SK-N-MC (cell line): ENCODE data around the gene RPL15.
A peak's percentile ranks its signal among the peaks of the same experiment; 100 is the strongest.

Experiments used
- DNase-seq: peaks from one replicate; pipeline ENCODE4 v3.0.0-alpha.2; 2011; ENCODE audit warnings: low read depth, low spot score
- H3K27ac ChIP-seq: fragments of 200-600 bp; sonication (generic); 2 replicates; pipeline ENCODE4 v1.5.1; 2016; ENCODE audit warnings: mixed run types
- H3K36me3 ChIP-seq: fragments of 200-600 bp; sonication (generic); 2 replicates; pipeline ENCODE4 v1.6.1; 2017; ENCODE audit warnings: antibody characterized with exemption, low read length, mixed read lengths; ENCODE audit not compliant: insufficient read depth
- H3K4me3 ChIP-seq: fragments of 200-600 bp; sonication (generic); 2 replicates; pipeline ENCODE4 v1.5.1; 2016
- H3K9ac ChIP-seq: fragments of 200-600 bp; sonication (generic); 2 replicates; pipeline ENCODE4 v1.8.0; 2017; ENCODE audit warnings: mixed run types, mixed read lengths; ENCODE audit not compliant: insufficient read length
- H3K9me3 ChIP-seq: fragments of 200-600 bp; sonication (generic); 2 replicates; pipeline ENCODE4 v1.6.1; 2017; ENCODE audit warnings: low read depth, mild to moderate bottlenecking, antibody characterized with exemption, low read length, moderate library complexity, mixed read lengths
- EZH2 ChIP-seq: fragments of 200-600 bp; sonication (generic); IDR thresholded peaks from one replicate; pipeline ENCODE4 v1.6.1; 2017; ENCODE audit warnings: antibody characterized with exemption
- FOXP2 ChIP-seq: optimal IDR thresholded peaks from 2 replicates; pipeline ENCODE3; 2011; ENCODE audit warnings: mild to moderate bottlenecking, moderate library complexity; ENCODE audit not compliant: insufficient read depth; ENCODE audit errors: extremely low read length, control extremely low read depth
- POLR2AphosphoS5 ChIP-seq: IDR thresholded peaks from 2 replicates; pipeline ENCODE4 v1.6.1; 2012; ENCODE audit warnings: mild to moderate bottlenecking, low read depth, low read length, borderline replicate concordance

Gene RPL15

DNA sequence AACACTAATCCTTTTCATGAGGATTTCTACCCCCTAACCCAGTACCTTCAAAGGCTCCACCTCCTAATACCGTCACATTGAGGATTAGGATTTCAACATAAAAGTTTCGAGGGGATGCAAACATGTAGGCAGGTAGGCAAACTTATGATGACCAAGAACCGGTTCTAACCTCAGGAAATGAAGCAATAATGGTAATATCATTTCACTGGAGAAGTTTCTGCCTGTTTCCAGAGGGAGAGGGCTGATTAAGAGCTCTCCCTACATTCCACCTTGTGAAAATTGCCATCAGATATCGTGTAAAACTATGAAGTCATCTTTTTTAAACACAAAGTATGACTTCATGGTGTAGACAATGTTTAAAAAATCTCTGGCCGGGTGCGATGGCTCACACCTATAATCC is 31.7 kb upstream of the RPL15 start:
- H3K9me3 ChIP-seq, result no peaks in the 10 kb centered on the region
- H3K4me3 ChIP-seq, result no peak overlapping the region
- no peak overlapping the region for H3K9ac ChIP-seq
- TF ChIP-seq EZH2 (no peak), POLR2AphosphoS5 (no peak), FOXP2 (no peak)
- H3K36me3 ChIP-seq, result peaks cover 4% of the 10 kb centered on the region; the same call in 1 of the 2 replicates
- DNase-seq, result no peak
- no peak overlapping the region for H3K27ac ChIP-seq

DNA sequence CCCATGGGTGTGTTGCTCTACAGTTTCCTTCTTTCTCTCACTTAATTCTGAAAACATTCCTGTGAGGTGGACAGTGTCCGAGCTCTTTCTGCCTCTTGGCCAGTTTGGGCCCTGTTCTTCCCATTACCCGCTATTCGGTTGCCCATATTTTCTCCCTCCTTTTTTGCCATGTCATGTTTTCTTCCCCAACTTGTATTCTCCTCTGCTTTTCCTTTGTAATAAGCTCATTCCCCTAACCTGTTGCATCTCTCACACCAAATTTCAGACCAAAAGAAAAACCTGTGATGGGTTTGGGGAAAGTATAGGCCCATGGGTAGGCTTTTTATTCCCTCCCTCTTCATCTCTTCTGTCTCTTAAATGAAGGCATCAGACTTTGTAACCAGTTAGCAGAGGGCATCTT is 30.6 kb upstream of the RPL15 start:
- no peak overlapping the region for H3K9ac ChIP-seq
- TF ChIP-seq FOXP2 (no peak), POLR2AphosphoS5 (no peak)

DNA sequence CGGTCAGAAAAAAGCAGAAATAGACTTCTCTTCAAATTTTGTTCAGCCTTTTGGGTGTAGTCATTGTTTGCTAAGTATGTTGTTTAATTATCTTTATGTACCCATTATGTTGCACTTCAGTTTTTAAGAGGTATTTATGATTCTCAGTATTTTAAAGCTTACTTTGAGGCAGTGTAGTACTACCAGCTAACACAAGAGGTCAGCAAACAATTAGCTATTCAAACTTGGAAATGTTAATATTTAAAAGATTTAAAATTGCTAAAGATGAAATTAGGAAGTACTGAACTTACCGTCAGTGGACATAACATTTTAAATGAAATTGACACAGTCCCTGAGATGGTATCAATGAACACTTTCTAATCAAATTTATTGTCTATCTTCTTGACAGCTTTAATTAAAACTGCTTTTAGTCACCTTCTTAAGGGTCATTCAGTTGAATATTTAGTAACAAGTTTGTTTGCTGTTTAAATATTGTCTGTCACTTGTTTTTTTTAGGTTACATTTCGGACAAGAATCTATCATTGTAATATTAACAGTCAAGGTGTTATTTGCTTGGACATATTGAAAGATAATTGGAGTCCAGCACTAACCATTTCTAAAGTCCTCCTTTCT is 28.2 kb upstream of the RPL15 start:
- no peak for TF ChIP-seq FOXP2
- TF ChIP-seq POLR2AphosphoS5, result no peak
- no peak for TF ChIP-seq EZH2
- H3K27ac ChIP-seq, result no peak overlapping the region
- no peak overlapping the region for H3K9ac ChIP-seq
- H3K4me3 ChIP-seq, result no peak overlapping the region
- DNase-seq, result peak; percentile 20
- H3K9me3 ChIP-seq, result no peaks in the 10 kb centered on the region
- peaks cover 7% of the 10 kb centered on the region for H3K36me3 ChIP-seq

More for the DNA sequence above, 30.6 kb upstream of the RPL15 start:
- DNase-seq, result no peak
- no peak overlapping the region for H3K27ac ChIP-seq
- no peak overlapping the region for H3K4me3 ChIP-seq
- no peaks in the 10 kb centered on the region for H3K9me3 ChIP-seq
- peaks cover 6% of the 10 kb centered on the region; the same call in 1 of the 2 replicates for H3K36me3 ChIP-seq

- TF ChIP-seq EZH2 (no peak), POLR2AphosphoS5 (no peak), FOXP2 (no peak)
- no peak overlapping the region for H3K27ac ChIP-seq
- DNase-seq, result no peak
- no peaks in the 10 kb centered on the region for H3K9me3 ChIP-seq
- peaks cover 7% of the 10 kb centered on the region for H3K36me3 ChIP-seq
- H3K4me3 ChIP-seq, result no peak overlapping the region
- H3K9ac ChIP-seq, result no peak overlapping the region
Observed at GRCh38 chr3:23889386-23889785, 27.5 kb upstream of the RPL15 start.

DNA sequence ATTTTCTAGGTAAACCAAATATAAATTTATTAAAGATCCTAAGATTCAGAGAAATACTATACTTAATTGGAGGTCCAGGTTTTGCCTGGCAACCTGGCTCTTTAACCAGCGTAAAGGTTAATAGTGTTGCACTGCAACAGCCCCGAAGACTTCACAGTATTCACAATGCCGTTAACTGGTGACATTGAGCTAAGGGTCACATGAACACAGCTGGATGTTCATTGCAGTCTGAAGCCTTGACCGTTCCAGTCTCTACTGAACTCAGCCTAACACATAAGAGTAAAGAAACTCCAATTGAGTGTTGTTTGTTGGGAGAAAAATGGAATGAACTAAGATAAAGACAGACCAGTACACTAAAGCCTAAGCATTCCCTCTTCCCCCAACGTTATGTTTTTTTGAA is 27.0 kb upstream of the RPL15 start:
- no peak overlapping the region for H3K27ac ChIP-seq
- H3K4me3 ChIP-seq, result no peak overlapping the region
- H3K9ac ChIP-seq, result no peak overlapping the region
- no peaks in the 10 kb centered on the region for H3K9me3 ChIP-seq
- TF ChIP-seq EZH2 (no peak), POLR2AphosphoS5 (no peak), FOXP2 (no peak)
- DNase-seq, result no peak
- peaks cover 7% of the 10 kb centered on the region for H3K36me3 ChIP-seq

GRCh38 chr3:23894254-23895061 is 22.5 kb upstream of the RPL15 start:
- no peak overlapping the region for H3K9ac ChIP-seq
- H3K27ac ChIP-seq, result no peak overlapping the region
- no peaks in the 10 kb centered on the region for H3K9me3 ChIP-seq

GRCh38 chr3:23895181-23895580 is 21.8 kb upstream of the RPL15 start:
- Histone ChIP-seq H3K36me3 (peaks cover 34% of the 10 kb centered on the region), H3K4me3 (no peak overlapping the region), H3K9ac (no peak overlapping the region), H3K27ac (no peak overlapping the region), H3K9me3 (no peaks in the 10 kb centered on the region)
- TF ChIP-seq FOXP2 (no peak), EZH2 (no peak), POLR2AphosphoS5 (no peak)
- no peak for DNase-seq

More at GRCh38 chr3:23894254-23895061, 22.5 kb upstream of the RPL15 start:
- TF ChIP-seq FOXP2 (no peak), POLR2AphosphoS5 (no peak), EZH2 (no peak)
- DNase-seq, result no peak
- Histone ChIP-seq H3K36me3 (peaks cover 27% of the 10 kb centered on the region), H3K4me3 (no peak overlapping the region)

GRCh38 chr3:23900744-23901143 is 16.2 kb upstream of the RPL15 start:
- TF ChIP-seq POLR2AphosphoS5, result no peak
- TF ChIP-seq FOXP2, result no peak
- no peak for TF ChIP-seq EZH2
- no peak for DNase-seq
- H3K9ac ChIP-seq, result no peak overlapping the region
- no peaks in the 10 kb centered on the region for H3K9me3 ChIP-seq
- H3K27ac ChIP-seq, result no peak overlapping the region
- peaks cover 32% of the 10 kb centered on the region for H3K36me3 ChIP-seq
- H3K4me3 ChIP-seq, result no peak overlapping the region
